ENCODE data around the gene MAD2L1BP.

MAD2L1BP gene

DNA sequence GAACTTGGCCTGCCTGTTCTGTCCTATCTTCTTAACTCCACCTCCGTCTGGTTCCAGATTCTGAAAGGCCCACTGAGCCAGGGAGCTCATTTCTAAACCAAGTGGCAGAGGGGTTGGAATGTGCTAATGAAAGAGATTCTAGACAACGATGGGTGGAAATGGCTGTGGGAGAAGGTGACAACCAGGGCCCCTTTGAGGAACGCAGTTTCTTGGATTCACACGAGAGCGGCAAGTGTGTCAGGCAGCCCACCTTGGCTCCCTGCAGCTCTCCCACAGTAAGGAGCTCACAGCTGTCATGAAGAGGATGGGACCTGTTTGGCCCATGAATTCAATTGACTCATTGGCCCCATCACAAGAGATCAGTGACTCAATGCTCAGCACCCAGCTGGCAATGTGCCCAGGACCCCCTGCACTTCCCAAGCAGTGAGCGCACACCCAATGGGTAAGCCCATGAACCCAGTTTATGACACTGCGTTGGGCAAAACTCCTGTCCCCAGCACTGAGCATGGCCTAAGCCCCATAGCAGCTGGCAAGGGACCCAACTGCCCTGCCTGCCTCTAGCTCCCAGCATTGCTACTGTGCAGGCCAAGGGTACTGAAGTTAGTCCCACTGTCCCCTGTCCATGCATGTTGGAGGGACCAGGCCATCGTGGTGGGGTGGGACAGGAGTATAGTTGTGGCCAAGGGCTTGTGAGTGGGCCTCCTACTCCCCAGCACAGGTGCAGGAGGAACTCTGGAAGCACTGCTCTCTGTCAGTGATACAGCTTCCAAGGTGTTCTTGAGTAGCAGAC lies 35.6 kb downstream of the MAD2L1BP start:
- H3K4me3 ChIP-seq (replicated peaks; ENCODE audit: low read depth, low read length), result no peak overlapping the region
- TF ChIP-seq CTCF (IDR thresholded peaks at IDR 0.05; ENCODE audit: low read depth, low read length, missing control alignments), result no peak
- no peak for DNase-seq (ENCODE audit: extremely low read depth, low read depth)

GRCh38 chr6:43671801-43672690 lies 36.4 kb downstream of the MAD2L1BP start:
- TF ChIP-seq CTCF (IDR thresholded peaks at IDR 0.05; ENCODE audit: low read depth, low read length, missing control alignments), result no peak
- no peak overlapping the region for H3K4me3 ChIP-seq (replicated peaks; ENCODE audit: low read depth, low read length)
- no peak for DNase-seq (ENCODE audit: extremely low read depth, low read depth)

DNA sequence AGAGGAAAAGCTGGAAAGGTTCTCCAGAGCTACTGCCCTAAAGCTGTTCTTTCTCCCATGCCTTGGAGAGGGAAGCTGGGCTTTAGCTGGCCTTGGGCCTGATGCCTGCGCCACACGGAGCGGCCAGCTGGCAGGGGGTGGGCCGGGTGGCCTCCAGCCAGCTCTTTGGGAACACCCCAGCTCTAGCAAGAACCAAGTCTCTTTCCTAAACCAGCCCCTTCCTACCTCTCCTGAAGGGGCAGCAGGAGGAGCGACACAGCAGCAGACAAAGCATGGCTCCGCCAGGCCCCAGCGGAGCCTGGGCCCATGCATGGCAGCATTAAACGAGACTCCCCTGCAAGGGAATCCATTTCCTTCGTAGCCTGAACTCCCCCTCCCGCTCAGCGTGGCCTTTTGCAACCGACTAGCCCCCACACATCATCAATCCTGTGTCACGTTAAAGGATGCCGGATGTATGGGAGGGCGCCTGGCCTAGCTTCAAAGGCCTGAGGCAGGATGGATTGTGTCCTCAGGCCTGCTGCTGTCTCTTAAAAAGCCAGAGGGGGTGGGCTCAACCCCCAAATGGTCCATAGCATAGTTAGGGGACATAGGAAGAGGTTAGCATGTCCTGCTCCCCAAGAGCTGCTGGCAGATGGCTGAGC lies 37.9 kb downstream of the MAD2L1BP start:
- TF ChIP-seq CTCF (IDR thresholded peaks at IDR 0.05; ENCODE audit: low read depth, low read length, missing control alignments), result no peak
- no peak overlapping the region for H3K4me3 ChIP-seq (replicated peaks; ENCODE audit: low read depth, low read length)
- DNase-seq (ENCODE audit: extremely low read depth, low read depth), result no peak

DNA sequence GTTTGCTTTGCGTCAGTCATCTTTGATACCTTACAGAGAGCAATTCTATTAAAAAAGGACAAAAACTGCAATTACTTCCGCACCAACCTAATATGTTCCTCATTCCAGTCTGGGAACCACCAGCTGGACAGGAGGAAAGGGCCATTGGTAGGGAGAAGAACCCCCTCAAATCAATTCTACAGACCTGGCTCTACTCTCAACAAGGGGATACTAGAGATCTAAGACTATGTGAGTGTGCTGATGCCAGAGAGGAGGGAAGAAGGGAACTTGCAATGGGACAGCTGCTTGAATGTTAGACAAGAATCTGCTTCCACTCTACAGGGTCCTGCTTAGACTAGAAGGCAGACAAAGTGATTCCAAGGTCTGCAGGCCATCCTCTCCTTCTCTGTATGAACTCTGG lies 38.7 kb downstream of the MAD2L1BP start:
- no peak for DNase-seq (ENCODE audit: extremely low read depth, low read depth)
- H3K4me3 ChIP-seq (replicated peaks; ENCODE audit: low read depth, low read length), result no peak overlapping the region
- TF ChIP-seq CTCF (IDR thresholded peaks at IDR 0.05; ENCODE audit: low read depth, low read length, missing control alignments), result no peak

DNA sequence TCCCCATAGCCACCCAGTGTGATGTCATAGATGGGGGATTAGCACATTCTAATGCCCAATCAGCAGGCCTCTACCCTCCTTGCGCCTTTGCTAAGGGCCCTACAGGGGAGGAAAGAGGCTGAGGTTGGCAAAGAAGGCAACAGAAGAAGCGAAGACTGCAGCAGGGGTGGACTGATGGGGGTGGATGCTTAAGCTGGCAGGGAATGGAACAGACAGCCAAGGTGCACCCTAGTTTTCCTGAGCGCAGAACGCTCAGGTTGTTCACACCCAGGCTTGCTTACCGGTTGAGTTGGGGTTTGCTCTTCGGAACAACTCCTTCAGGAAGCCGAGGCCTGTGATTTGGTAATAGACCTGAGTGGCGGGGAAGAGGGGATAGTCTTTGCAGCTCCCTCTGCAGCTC lies 39.3 kb downstream of the MAD2L1BP start:
- no peak for DNase-seq (ENCODE audit: extremely low read depth, low read depth)
- no peak overlapping the region for H3K4me3 ChIP-seq (replicated peaks; ENCODE audit: low read depth, low read length)
- no peak for TF ChIP-seq CTCF (IDR thresholded peaks at IDR 0.05; ENCODE audit: low read depth, low read length, missing control alignments)

- TF ChIP-seq CTCF (IDR thresholded peaks at IDR 0.05; ENCODE audit: low read depth, low read length, missing control alignments), result no peak
- no peak for DNase-seq (ENCODE audit: extremely low read depth, low read depth)
These were observed 41.4 kb downstream of the MAD2L1BP start for GRCh38 chr6:43676962-43677606.

More at GRCh38 chr6:43676962-43677606, 41.4 kb downstream of the MAD2L1BP start:
- no peak overlapping the region for H3K4me3 ChIP-seq (replicated peaks; ENCODE audit: low read depth, low read length)
